Liver (tissue), 3 donors: ENCODE data around the gene PPP1R9A.

ENCODE experiments used
- CTCF ChIP-seq: fragments of 150-350 bp; IDR thresholded peaks from 2 replicates; pipeline ENCODE4 v1.5.1; 2017; ENCODE audit warnings: improper control_type of control experiment, low read depth, low read length; ENCODE audit not compliant: missing input control
- EGR1 ChIP-seq, 2 donors: IDR thresholded peaks; 2 replicates each; pipeline ENCODE4 v1.6.1; 2016 to 2018; ENCODE audit warnings: antibody characterized with exemption in 2 of 2, low read depth in 2 of 2
- GABPA ChIP-seq, 2 donors: IDR thresholded peaks in 1 of 2; conservative IDR thresholded peaks in 1 of 2; 2 replicates each; pipeline ENCODE4 v1.6.1; 2016; ENCODE audit warnings: antibody characterized with exemption in 2 of 2, mild to moderate bottlenecking in 1 of 2, moderate library complexity in 1 of 2
- MAX ChIP-seq: IDR thresholded peaks from 2 replicates; pipeline ENCODE4 v1.6.1; 2016; ENCODE audit warnings: antibody characterized with exemption
- RXRA ChIP-seq, 2 donors: IDR thresholded peaks; 2 replicates each; pipeline ENCODE4 v1.6.1; 2017 to 2018; ENCODE audit warnings: antibody characterized with exemption in 2 of 2, mild to moderate bottlenecking in 1 of 2
- ZBTB33 ChIP-seq: IDR thresholded peaks from 2 replicates; pipeline ENCODE4 v1.6.1; 2016; ENCODE audit warnings: antibody characterized with exemption
- donor health status: healthy.
- donor health status: healthy.

GRCh38 chr7:95320651-95321050 is 413.3 kb downstream of the PPP1R9A start:
- TF ChIP-seq GABPA (IDR thresholded peaks at IDR 0.05 in 1 of 2, conservative IDR thresholded peaks at IDR 0.05 in 1 of 2) (no peak), CTCF (no peak), MAX (peak; percentile 19), ZBTB33 (no peak), EGR1 (IDR thresholded peaks at IDR 0.05; ENCODE audit: low read depth in 2 of 2) (no peak), RXRA (IDR thresholded peaks at IDR 0.05) (peak; percentile 64 to 78)
